Renal cortex interstitium (tissue), 15 donors: ENCODE data around the gene CDH16. TPM values are rescaled to one million over a fixed set of nuclear protein-coding genes. Genes with fewer than 3 reads are reported as not detected.
A peak's percentile ranks its signal among the peaks of the same experiment; 100 is the strongest.
"Not testable (repeated sequence)": the region's sequence is repeated elsewhere in the genome, so short reads cannot be mapped to it uniquely, and the experiment has no call there.

Experiments
- DNase-seq, 11 donors: peaks; one replicate each; pipeline ENCODE4 v3.0.0-alpha.2; 2013; ENCODE audit warnings: low read depth in 9 of 11, low spot score in 4 of 11; ENCODE audit errors: extremely low read depth in 1 of 11
- long read RNA-seq, 16 experiments: transcript quantifications; one replicate each; lab custom pipeline, GENCODE V29; 2026
- polyA plus RNA-seq, 3 donors: library from polyadenylated mRNA; unstranded; fragments of 120-200 nt; gene quantifications; one replicate each; pipeline ENCODE4 v1.2.1, GENCODE V29; 2013; ENCODE audit not compliant: insufficient read length in 3 of 3

Gene CDH16
- polyA plus RNA-seq = 100 to 1,000 TPM; 215 to 316 (median 241) TPM
- long read RNA-seq, donor 1, transcript CDH16-201 (18 exons, 2,954 nt) = major isoform, 11 of 90 reads
- long read RNA-seq, donor 1, partial matches to known transcripts = 79 of 90 reads
- long read RNA-seq, donor 1, other reads (novel, unspliced or antisense) = 0 of 90 reads
- long read RNA-seq, donor 2, partial matches to known transcripts = 45 of 50 reads
- long read RNA-seq, donor 2, other reads (novel, unspliced or antisense) = 0 of 50 reads
- long read RNA-seq, donor 3, transcript CDH16-201 (18 exons, 2,954 nt) = major isoform, 29 of 188 reads
- long read RNA-seq, donor 3, partial matches to known transcripts = 150 of 188 reads
- long read RNA-seq, donor 3, other reads (novel, unspliced or antisense) = 7 of 188 reads
- long read RNA-seq, donor 4, transcript CDH16-201 (18 exons, 2,954 nt) = major isoform, 28 of 119 reads
- long read RNA-seq, donor 4, partial matches to known transcripts = 88 of 119 reads
- long read RNA-seq, donor 4, other reads (novel, unspliced or antisense) = 0 of 119 reads
- long read RNA-seq, donor 5 = 0 reads
- long read RNA-seq, donor 6, transcript CDH16-203 (5 exons, 582 nt) = minor isoform, 8 of 94 reads
- long read RNA-seq, donor 6, transcript CDH16-201 (18 exons, 2,954 nt) = major isoform, 16 of 94 reads
- long read RNA-seq, donor 6, partial matches to known transcripts = 69 of 94 reads
- long read RNA-seq, donor 6, other reads (novel, unspliced or antisense) = 0 of 94 reads
- long read RNA-seq, donor 7, transcript CDH16-201 (18 exons, 2,954 nt) = major isoform, 15 of 69 reads
- long read RNA-seq, donor 7, partial matches to known transcripts = 52 of 69 reads
- long read RNA-seq, donor 7, other reads (novel, unspliced or antisense) = 0 of 69 reads
- long read RNA-seq, donor 8 = 0 reads
- long read RNA-seq, donor 9, transcript CDH16-201 (18 exons, 2,954 nt) = major isoform, 14 of 85 reads
- long read RNA-seq, donor 9, partial matches to known transcripts = 66 of 85 reads
- long read RNA-seq, donor 9, other reads (novel, unspliced or antisense) = 0 of 85 reads
- long read RNA-seq, donor 10, transcript CDH16-201 (18 exons, 2,954 nt) = major isoform, 23 of 103 reads
- long read RNA-seq, donor 10, partial matches to known transcripts = 79 of 103 reads
- long read RNA-seq, donor 10, other reads (novel, unspliced or antisense) = 0 of 103 reads
- long read RNA-seq, donor 11, transcript CDH16-201 (18 exons, 2,954 nt) = major isoform, 26 of 63 reads
- long read RNA-seq, donor 11, partial matches to known transcripts = 35 of 63 reads
- long read RNA-seq, donor 11, other reads (novel, unspliced or antisense) = 0 of 63 reads
- long read RNA-seq, donor 12, transcript CDH16-201 (18 exons, 2,954 nt) = major isoform, 6 of 37 reads
- long read RNA-seq, donor 12, partial matches to known transcripts = 30 of 37 reads
- long read RNA-seq, donor 12, other reads (novel, unspliced or antisense) = 0 of 37 reads
- long read RNA-seq, donor 13 = 0 reads
- long read RNA-seq, donor 14, transcript CDH16-201 (18 exons, 2,954 nt) = major isoform, 19 of 49 reads
- long read RNA-seq, donor 14, partial matches to known transcripts = 29 of 49 reads
- long read RNA-seq, donor 14, other reads (novel, unspliced or antisense) = 0 of 49 reads
- long read RNA-seq, donor 15, transcript CDH16-201 (18 exons, 2,954 nt) = major isoform, 5 of 23 reads
- long read RNA-seq, donor 15, partial matches to known transcripts = 18 of 23 reads
- long read RNA-seq, donor 15, other reads (novel, unspliced or antisense) = 0 of 23 reads
- long read RNA-seq, donor 16, transcript CDH16-201 (18 exons, 2,954 nt) = major isoform, 58 of 282 reads
- long read RNA-seq, donor 16, partial matches to known transcripts = 208 of 282 reads
- long read RNA-seq, donor 16, other reads (novel, unspliced or antisense) = 13 of 282 reads

DNA sequence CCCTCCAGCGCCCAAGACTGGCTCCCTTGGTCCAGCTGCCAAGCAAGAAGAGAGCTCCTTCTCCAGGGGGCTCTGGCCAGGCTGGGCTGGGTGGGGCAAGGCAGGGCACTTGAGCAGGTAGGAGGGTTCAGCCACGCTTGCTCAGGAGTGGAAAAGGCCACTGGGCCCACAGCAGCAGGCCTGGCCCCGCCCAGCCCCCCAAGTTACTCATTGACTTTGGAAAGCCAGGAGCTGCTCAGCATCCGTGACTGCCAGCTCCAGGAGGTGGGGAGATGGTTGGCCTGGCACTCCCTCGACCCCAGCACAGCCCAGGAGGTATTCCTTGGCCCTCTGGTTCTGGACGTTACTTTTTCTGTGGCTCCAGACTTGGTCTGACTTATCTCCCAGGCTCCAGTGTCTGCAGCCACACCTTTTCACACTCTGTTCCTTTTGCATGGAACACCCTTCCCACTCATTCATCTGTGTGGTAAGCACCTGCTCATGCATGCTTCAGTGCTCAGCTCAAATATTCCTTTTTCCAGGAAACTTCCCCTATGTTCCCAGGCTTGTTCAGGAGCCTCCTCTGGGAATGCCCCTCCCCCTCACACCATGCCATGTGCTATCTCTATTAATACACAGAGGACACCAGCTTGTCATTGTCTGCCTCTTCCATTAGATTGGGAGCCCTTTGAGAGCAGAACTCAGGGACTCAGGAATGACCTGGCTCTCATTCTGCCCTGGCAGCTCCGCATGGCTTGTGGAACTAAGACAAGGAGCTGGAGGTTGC lies at the start of gene CDH16:
Gene CDH16, minus strand, starts transcription at position 83 of the 766 bp plus-strand sequence. CDS start 820 bp downstream, outside the sequence.
- DNase-seq = peak in 6 of 11 donors; percentile 60 to 83 (median 64)

DNA sequence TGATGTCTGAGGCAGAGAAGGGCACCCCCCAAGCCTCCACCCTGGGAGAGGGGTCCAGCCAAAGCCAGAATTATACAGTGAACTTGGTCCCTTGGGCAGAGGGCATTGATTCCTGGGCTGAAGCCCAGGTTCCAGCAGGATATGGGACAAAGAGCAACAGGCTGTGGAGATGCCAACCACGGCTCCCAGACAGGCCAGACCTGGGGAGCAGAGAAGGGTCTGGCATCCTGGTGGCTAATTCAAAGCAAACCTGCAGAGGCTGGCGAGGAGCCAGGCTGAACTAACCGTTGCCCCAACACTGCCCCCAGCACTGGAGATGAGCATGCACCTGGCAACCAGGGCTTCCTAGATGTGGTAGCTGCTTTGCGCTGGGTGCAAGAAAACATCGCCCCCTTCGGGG lies 45.4 kb upstream of the CDH16 start:
- DNase-seq = no peak

DNA sequence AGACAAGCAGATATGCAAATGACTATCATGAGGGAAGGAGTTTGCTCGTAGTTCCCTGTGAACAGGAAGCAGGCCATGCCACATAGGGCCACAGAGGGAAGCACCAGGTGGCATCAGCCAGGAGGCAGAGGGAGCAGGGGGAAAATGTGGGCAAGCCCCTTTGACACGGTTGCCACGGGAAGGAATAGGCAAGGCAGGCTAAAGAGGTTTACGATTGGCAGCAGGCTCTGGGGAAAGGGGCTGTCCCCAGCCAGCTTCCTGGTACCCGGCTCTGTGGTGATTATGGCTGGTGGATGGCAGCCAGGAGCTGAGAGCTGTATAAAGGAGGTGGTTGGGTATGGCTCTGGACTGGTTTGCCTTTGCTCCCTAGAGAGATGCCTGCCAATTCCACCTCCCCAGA lies 43.2 kb upstream of the CDH16 start:
- no peak for DNase-seq

DNA sequence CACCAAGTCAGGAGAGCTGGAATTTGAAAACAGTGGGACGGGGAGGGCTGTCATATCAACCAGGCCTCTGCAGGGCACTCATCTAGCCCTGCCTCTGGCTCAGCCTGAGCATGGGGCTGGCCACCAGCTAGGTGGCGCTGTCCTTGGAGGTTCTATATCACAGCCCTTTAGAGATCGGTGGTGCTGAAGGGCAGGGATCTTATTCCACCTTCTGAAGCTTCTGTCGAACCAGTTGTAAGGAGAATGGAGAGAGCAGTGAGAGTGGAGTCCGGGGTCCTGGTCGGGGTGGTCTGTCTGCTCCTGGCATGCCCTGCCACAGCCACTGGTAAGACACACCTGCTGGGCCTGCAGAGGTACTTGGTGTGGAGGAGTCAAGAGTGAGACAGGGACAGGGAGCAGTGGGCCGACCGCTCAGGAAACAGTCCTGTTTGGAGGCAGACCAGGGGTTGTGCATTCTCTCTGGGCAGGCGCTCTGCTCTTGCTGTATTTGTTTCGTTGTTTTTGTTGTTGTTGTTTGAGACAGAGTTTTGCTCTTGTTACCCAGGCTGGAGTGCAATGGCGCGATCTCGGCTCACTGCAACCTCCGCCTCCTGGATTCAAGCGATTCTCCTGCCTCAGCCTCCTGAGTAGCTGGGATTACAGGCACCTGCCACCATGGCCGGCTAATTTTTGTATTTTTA lies 42.5 kb upstream of the CDH16 start, which contains the start of gene CES3:
Gene CES3, plus strand, starts transcription at position 202 of the 680 bp plus-strand sequence. Its CDS starts 42 bp downstream, at position 244.
- DNase-seq = peak in 4 of 11 donors; percentile 29 to 57 (median 38)

DNA sequence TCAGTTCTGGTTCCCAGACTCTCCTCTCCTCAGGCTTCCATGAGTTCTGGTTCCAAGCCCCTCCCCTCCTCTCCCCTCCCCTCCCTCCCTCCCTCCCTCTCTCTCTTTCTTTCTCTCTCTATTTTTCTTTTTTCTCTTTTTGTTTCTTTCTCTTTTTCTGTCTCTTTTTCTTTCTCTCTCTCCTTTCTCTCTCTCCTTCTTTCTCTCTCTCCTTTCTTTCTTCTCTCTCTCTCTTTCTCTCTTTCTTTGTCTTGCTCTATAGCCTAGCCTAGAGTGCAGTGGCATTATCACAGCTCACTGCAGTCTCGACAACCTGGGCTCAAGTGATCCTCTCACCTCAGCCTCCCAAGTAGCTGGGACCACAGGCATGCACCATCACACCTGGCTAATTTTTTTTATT lies 41.6 kb upstream of the CDH16 start:
- DNase-seq = no peak

DNA sequence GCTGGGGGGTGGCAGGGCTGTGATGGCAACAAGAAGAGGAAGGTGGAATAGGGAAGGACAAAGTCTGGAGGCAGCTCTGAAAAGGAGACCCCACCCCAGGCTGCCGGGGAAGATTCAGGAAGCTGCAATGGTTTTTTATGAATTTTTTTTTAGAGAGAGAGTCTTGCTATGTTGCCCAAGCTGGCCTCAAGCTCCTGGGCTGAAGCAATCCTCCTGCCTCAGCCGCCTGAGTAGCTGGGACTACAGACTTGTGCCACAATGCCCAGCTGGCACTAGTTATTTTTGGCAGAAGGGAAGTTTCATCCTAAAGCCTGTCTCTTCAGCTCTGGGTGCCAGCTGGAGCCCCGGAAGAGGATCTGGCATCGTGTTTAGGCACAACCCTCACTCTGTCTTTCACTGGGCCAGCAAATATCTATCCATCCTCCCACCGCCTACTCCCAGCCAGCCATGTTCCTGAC lies 41.0 kb upstream of the CDH16 start:
- DNase-seq = no peak

DNA sequence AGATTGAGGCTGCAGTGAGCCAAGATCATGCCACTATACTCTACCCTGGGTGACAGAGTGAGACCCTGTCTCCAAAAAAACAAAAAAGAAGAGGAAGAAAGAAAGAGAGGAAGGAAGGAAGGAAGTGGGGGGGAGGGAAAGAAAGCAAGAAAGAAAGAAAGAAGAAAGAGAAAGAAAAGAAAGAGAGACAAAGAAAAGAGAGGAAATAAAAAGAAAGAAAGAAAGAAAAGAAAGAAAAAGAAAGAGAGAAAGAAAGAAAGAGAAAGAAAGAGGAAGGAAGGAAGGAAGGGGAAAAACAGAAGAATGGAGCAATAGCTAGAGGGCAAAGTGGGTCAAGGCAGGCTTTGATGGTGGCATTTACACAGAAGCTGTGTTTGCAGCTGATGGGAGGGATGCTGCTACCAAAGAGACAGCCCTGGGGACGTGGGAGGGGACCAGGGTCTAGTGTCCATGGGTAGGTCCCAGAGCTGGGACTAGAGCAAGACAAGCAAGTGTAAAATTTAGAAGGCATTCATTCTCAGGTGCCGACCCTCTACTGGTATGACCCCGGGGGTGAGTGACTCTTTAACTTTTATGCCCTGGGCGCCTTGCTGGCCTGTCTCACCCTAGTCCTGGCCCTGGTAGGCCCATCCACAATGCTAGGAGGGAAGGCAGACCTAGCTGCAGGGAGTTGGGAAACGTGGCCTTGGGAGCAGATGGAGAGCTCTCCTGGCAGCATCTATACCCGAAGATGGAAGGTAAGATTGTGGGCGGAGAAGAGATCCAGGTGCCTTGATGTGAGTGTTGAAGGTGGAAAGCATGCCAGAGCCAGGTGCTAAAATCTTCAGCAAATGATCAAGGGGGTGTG lies 40.4 kb upstream of the CDH16 start:
- DNase-seq = no peak

GRCh38 chr16:66956154-66956457 lies 37.4 kb upstream of the CDH16 start:
- DNase-seq = not testable (repeated sequence)

DNA sequence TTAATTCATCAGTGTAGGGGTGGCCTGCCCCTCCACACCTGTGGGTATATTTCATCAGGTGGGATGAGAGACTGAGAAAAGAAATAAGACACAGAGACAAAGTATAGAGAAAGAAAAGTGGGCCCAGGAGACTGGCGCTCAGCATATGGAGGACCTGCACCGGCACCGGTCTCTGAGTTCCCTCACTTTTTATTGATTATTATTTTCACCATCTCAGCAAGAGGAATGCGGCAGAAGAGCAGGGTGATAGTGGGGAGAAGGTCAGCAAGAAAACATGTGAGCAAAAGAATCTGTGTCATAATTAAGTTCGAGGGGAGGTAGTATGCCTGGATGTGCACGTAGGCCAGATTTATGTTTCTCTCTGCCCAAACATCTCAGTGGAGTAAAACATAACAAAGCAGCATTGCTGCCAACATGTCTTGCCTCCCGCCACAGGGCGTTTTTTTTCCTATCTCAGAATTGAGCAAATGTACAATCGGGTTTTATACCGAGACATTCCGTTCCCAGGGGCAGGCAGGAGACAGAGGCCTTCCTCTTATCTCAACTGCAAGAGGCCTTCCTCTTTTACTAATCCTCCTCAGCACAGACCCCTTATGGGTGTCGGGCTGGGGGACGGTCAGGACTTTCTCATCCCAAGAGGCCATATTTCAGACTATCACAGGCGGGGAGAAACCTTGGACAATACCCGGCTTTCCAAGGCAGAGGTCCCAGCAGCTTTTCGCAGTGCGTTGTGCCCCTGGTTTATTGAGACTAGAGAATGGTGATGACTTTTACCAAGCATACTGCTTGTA lies 36.9 kb upstream of the CDH16 start:
- not testable (repeated sequence) for DNase-seq

GRCh38 chr16:66954097-66954659 lies 35.5 kb upstream of the CDH16 start:
- DNase-seq = peak in 4 of 11 donors; percentile 62 to 85 (median 67)

GRCh38 chr16:66953462-66954096 lies 34.9 kb upstream of the CDH16 start:
- DNase-seq = no peak

- DNase-seq = no peak
Observed at GRCh38 chr16:66952430-66953110, 33.9 kb upstream of the CDH16 start.

GRCh38 chr16:66950971-66951790 lies 32.5 kb upstream of the CDH16 start:
- DNase-seq = no peak
